ENCODE results near the gene ORAI3. TPM values are rescaled to one million over a fixed set of nuclear protein-coding genes. Genes with fewer than 3 reads are reported as not detected.

The ORAI3 gene
- total RNA-seq, 1 experiment from 2014 or later = 26.9 TPM

DNA sequence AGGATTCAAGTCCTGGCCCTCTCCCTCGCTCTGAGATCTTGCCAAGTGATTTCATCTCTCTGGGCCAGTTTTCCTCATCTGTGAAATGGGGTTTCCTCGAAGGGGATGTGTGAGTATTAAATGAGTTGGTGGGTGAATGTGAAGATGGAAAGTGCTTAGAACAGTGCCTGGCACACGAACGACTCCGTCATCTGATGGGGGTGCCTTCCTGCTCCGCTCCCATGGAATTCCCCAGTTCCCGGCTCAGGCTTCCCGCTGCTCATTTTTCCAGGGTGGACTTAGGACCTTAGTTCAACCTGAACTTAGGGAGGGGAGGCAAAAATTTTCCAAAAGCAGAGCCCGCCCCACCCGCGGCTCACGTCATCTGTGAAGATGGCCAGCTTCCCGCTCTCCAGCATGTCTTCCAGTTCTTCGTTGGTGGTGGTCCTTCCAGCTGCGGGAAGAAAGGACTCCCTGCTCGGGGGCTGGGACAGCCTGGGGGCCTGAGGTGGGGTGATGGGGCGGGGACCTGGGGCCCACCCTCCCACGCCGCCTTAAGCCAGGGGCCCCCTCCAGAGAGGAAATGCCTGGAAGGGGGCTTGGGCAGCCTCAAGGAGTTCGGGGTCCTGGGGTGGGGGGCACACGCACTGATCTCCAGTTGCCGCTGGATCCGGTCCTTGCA, 47.6 kb downstream of the ORAI3 start:
- Histone ChIP-seq H3K4me3 (ENCODE audit: low read depth in 2 of 2, low read length in 2 of 2) (peak overlapping the region; percentile 54 to 79), H3K27ac (ENCODE audit: low read length) (peak overlapping the region; percentile 95), H3K9me3 (ENCODE audit: control insufficient read depth, insufficient read depth, low read depth, low read length) (no peaks in the 10 kb centered on the region), H3K4me1 (ENCODE audit: control insufficient read depth, insufficient read depth, low read length) (peaks cover 33% of the 10 kb centered on the region), H3K27me3 (ENCODE audit: control insufficient read depth, insufficient read depth, low read length) (no peaks in the 10 kb centered on the region), H3K36me3 (ENCODE audit: control insufficient read depth, insufficient read depth, low read length) (no peaks in the 10 kb centered on the region)
- ChIA-PET CTCF (interaction anchor here (0.8 to 1.1 kb wide), 2 partner anchors 94 to 143 kb away, joined by 3 to 4 read pairs; no protein-coding TSS in a partner anchor), POLR2A (interaction anchor here (0.6 to 0.9 kb wide), 3 partner anchors 47 to 112 kb away, joined by 4 to 9 read pairs (median 4); partner anchors contain the start of genes BCKDK and ORAI3)
- in situ Hi-C loops (cut with HindIII; ENCODE audit: low pct_unique_long_range_greater_than_20kb, low sequenced_read_pairs) = no loop called here
- BruUV-seq (replicated peaks) = TSS peak; percentile 91
- TF ChIP-seq, protein P1, sequence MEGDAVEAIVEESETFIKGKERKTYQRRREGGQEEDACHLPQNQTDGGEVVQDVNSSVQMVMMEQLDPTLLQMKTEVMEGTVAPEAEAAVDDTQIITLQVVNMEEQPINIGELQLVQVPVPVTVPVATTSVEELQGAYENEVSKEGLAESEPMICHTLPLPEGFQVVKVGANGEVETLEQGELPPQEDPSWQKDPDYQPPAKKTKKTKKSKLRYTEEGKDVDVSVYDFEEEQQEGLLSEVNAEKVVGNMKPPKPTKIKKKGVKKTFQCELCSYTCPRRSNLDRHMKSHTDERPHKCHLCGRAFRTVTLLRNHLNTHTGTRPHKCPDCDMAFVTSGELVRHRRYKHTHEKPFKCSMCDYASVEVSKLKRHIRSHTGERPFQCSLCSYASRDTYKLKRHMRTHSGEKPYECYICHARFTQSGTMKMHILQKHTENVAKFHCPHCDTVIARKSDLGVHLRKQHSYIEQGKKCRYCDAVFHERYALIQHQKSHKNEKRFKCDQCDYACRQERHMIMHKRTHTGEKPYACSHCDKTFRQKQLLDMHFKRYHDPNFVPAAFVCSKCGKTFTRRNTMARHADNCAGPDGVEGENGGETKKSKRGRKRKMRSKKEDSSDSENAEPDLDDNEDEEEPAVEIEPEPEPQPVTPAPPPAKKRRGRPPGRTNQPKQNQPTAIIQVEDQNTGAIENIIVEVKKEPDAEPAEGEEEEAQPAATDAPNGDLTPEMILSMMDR (IDR thresholded peaks at IDR 0.05) = no peak
- TF ChIP-seq, protein P2, sequence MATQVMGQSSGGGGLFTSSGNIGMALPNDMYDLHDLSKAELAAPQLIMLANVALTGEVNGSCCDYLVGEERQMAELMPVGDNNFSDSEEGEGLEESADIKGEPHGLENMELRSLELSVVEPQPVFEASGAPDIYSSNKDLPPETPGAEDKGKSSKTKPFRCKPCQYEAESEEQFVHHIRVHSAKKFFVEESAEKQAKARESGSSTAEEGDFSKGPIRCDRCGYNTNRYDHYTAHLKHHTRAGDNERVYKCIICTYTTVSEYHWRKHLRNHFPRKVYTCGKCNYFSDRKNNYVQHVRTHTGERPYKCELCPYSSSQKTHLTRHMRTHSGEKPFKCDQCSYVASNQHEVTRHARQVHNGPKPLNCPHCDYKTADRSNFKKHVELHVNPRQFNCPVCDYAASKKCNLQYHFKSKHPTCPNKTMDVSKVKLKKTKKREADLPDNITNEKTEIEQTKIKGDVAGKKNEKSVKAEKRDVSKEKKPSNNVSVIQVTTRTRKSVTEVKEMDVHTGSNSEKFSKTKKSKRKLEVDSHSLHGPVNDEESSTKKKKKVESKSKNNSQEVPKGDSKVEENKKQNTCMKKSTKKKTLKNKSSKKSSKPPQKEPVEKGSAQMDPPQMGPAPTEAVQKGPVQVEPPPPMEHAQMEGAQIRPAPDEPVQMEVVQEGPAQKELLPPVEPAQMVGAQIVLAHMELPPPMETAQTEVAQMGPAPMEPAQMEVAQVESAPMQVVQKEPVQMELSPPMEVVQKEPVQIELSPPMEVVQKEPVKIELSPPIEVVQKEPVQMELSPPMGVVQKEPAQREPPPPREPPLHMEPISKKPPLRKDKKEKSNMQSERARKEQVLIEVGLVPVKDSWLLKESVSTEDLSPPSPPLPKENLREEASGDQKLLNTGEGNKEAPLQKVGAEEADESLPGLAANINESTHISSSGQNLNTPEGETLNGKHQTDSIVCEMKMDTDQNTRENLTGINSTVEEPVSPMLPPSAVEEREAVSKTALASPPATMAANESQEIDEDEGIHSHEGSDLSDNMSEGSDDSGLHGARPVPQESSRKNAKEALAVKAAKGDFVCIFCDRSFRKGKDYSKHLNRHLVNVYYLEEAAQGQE (IDR thresholded peaks at IDR 0.05; ENCODE audit: insufficient read depth in 1 of 2, low read depth in 2 of 2, low read length in 1 of 2) = no peak
- TF ChIP-seq TCF7L2 (IDR thresholded peaks at IDR 0.05; ENCODE audit: low read depth, low read length) (no peak), SIN3A (IDR thresholded peaks at IDR 0.05; ENCODE audit: borderline replicate concordance, insufficient read depth, low read depth, low read length) (no peak), POLR2AphosphoS5 (IDR thresholded peaks at IDR 0.05; ENCODE audit: low read depth, low read length) (no peak; the same call in 1 of the 2 replicates)
- peak; percentile 15 for ATAC-seq
- peak; percentile 42 for DNase-seq (ENCODE audit: low read depth, low spot score)
- intact Hi-C loops (cut with micrococcal nuclease; ENCODE audit: unreplicated experiment) = loop anchor here (10.0 kb wide), 1 partner anchor 448 kb away; the partner anchor contains the start of gene ZNF843

DNA sequence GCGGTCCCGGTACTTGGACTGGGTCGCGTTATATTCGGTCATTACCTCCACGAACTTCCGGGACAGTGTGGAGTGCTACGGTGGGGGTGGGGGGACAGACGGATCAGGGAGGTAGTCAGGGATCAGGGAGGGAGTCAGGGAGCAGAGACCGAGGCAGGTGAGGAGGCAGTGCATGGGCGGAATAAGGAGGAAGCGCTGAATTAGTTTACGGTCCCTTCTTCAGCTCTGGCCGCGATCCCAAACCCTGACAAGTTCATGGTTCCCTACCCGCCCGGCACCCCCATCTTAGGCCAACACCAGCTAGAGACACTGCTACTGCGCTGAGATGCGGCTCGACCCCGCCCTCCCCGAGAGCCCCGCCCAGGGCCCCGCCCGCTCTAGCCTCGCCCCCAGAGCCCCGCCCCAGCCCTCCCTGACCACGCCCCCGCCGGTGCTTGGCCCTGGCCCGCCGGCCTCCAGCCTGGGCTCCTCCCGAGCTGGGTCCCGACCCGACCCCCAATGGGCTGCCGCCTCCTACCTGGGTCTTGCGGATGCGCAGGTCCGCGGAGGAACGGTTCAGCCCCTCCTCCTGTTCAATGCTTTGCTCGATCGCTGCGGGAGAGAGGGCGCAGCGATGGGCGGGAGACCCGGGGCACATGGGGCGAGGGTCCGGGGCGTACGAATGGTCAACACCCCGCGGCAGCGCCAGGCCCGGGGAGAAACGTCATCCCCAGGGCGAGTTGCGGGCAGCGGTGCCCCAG, 48.3 kb downstream of the ORAI3 start:
- TF ChIP-seq POLR2AphosphoS5 (IDR thresholded peaks at IDR 0.05; ENCODE audit: low read depth, low read length) = peak; percentile 65
- TF ChIP-seq, protein P1 (IDR thresholded peaks at IDR 0.05) = no peak
- TF ChIP-seq TCF7L2 (IDR thresholded peaks at IDR 0.05; ENCODE audit: low read depth, low read length) = no peak

More for the DNA sequence above, 48.3 kb downstream of the ORAI3 start:
- ATAC-seq (peak; percentile 90), DNase-seq (ENCODE audit: low read depth, low spot score) (peak; percentile 82)
- CTCF ChIA-PET = interaction anchor here (0.8 to 1.1 kb wide), 2 partner anchors 93 to 142 kb away, joined by 3 to 4 read pairs; no protein-coding TSS in a partner anchor
- BruUV-seq (replicated peaks) = no TSS peak
- H3K36me3 ChIP-seq (ENCODE audit: control insufficient read depth, insufficient read depth, low read length) = no peaks in the 10 kb centered on the region
- H3K27me3 ChIP-seq (ENCODE audit: control insufficient read depth, insufficient read depth, low read length) = no peaks in the 10 kb centered on the region
- H3K4me3 ChIP-seq (ENCODE audit: low read depth in 2 of 2, low read length in 2 of 2) = peak overlapping the region; percentile 54 to 79
- POLR2A ChIA-PET = interaction anchor here (0.6 to 0.9 kb wide), 5 partner anchors 34 to 458 kb away, joined by 3 to 7 read pairs (median 4); partner anchors contain the start of gene BCKDK
- peak overlapping the region; percentile 95 for H3K27ac ChIP-seq (ENCODE audit: low read length)
- intact Hi-C loops (cut with micrococcal nuclease; ENCODE audit: unreplicated experiment) (loop anchor here (10.0 kb wide), 1 partner anchor 448 kb away; the partner anchor contains the start of gene ZNF843), in situ Hi-C loops (cut with HindIII; ENCODE audit: low pct_unique_long_range_greater_than_20kb, low sequenced_read_pairs) (no loop called here)
- H3K4me1 ChIP-seq (ENCODE audit: control insufficient read depth, insufficient read depth, low read length) = peaks cover 33% of the 10 kb centered on the region
- H3K9me3 ChIP-seq (ENCODE audit: control insufficient read depth, insufficient read depth, low read depth, low read length) = no peaks in the 10 kb centered on the region

All from Panc1 (cell line).